H7 (cell line): ENCODE data around the gene LAMC1. TPM values are rescaled to one million over a fixed set of nuclear protein-coding genes. Genes with fewer than 3 reads are reported as not detected.
"Not testable (repeated sequence)": the region's sequence is repeated elsewhere in the genome, so short reads cannot be mapped to it uniquely, and the experiment has no call there.

ENCODE experiments used
- DNase-seq: peaks from one replicate; pipeline ENCODE4 v3.0.0; 2012
- H3K27me3 ChIP-seq: 2 replicates; pipeline ENCODE4 v1.6.0; 2011; ENCODE audit warnings: mild to moderate bottlenecking, low read length; ENCODE audit not compliant: control insufficient read depth, insufficient read depth
- H3K36me3 ChIP-seq: replicated peaks from 2 replicates; pipeline ENCODE4 v1.5.1; 2011; ENCODE audit warnings: low read length; ENCODE audit not compliant: control insufficient read depth, insufficient read depth
- H3K4me3 ChIP-seq: 2 replicates; pipeline ENCODE4 v1.5.1; 2011; ENCODE audit warnings: low read depth, mild to moderate bottlenecking, control low read depth, low read length, moderate library complexity; ENCODE audit not compliant: insufficient read depth
- total RNA-seq: library from RNA; depleted of rRNA; stranded (reverse); fragments of >200 nt; shearing (Covaris generic); gene quantifications from 2 replicates; pipeline ENCODE4 v1.2.3, GENCODE V29; 2014

LAMC1 gene
- total RNA-seq, 1 experiment from 2014 or later: 116 TPM

- Histone ChIP-seq H3K4me3 (no peak overlapping the region), H3K27me3 (no peaks in the 10 kb centered on the region), H3K36me3 (no peaks in the 10 kb centered on the region)
- DNase-seq: no peak
Measured at GRCh38 chr1:183043872-183044854, 20.9 kb downstream of the LAMC1 start.

- Histone ChIP-seq H3K4me3 (no peak overlapping the region), H3K36me3 (no peaks in the 10 kb centered on the region), H3K27me3 (no peaks in the 10 kb centered on the region)
- DNase-seq: no peak
Measured at GRCh38 chr1:183044893-183045649, 21.9 kb downstream of the LAMC1 start.

- no peak overlapping the region for H3K4me3 ChIP-seq
- no peaks in the 10 kb centered on the region for H3K36me3 ChIP-seq
- no peak for DNase-seq
- H3K27me3 ChIP-seq: no peaks in the 10 kb centered on the region
Measured at GRCh38 chr1:183048087-183049085, 25.2 kb downstream of the LAMC1 start.

GRCh38 chr1:183051546-183051945 lies 28.3 kb downstream of the LAMC1 start:
- DNase-seq: no peak
- Histone ChIP-seq H3K36me3 (no peaks in the 10 kb centered on the region), H3K27me3 (no peaks in the 10 kb centered on the region), H3K4me3 (no peak overlapping the region)

- Histone ChIP-seq H3K27me3 (no peaks in the 10 kb centered on the region), H3K36me3 (no peaks in the 10 kb centered on the region), H3K4me3 (no peak overlapping the region)
- no peak for DNase-seq
Measured at GRCh38 chr1:183052861-183053260, 29.6 kb downstream of the LAMC1 start.

- no peak for DNase-seq
- H3K36me3 ChIP-seq: no peaks in the 10 kb centered on the region
- no peaks in the 10 kb centered on the region for H3K27me3 ChIP-seq
- H3K4me3 ChIP-seq: no peak overlapping the region
Measured at GRCh38 chr1:183058851-183059502, 35.8 kb downstream of the LAMC1 start.

- Histone ChIP-seq H3K36me3 (no peaks in the 10 kb centered on the region), H3K4me3 (no peak overlapping the region), H3K27me3 (no peaks in the 10 kb centered on the region)
- DNase-seq: no peak
Measured at GRCh38 chr1:183061194-183061593, 38.0 kb downstream of the LAMC1 start.

GRCh38 chr1:183063349-183063748 lies 40.1 kb downstream of the LAMC1 start:
- no peak for DNase-seq
- Histone ChIP-seq H3K27me3 (no peaks in the 10 kb centered on the region), H3K4me3 (no peak overlapping the region), H3K36me3 (no peaks in the 10 kb centered on the region)

GRCh38 chr1:183065168-183065706 lies 42.0 kb downstream of the LAMC1 start:
- Histone ChIP-seq H3K27me3 (no peaks in the 10 kb centered on the region), H3K36me3 (no peaks in the 10 kb centered on the region), H3K4me3 (no peak overlapping the region)
- DNase-seq: no peak

- DNase-seq, H3K36me3 ChIP-seq, H3K4me3 ChIP-seq, H3K27me3 ChIP-seq: not testable (repeated sequence)
Measured at GRCh38 chr1:183066432-183066831, 43.2 kb downstream of the LAMC1 start.

GRCh38 chr1:183069562-183070216 lies 46.5 kb downstream of the LAMC1 start:
- DNase-seq: no peak
- Histone ChIP-seq H3K36me3 (no peaks in the 10 kb centered on the region), H3K4me3 (no peak overlapping the region), H3K27me3 (no peaks in the 10 kb centered on the region)

- no peak overlapping the region for H3K4me3 ChIP-seq
- H3K27me3 ChIP-seq: no peaks in the 10 kb centered on the region
- no peak for DNase-seq
- no peaks in the 10 kb centered on the region for H3K36me3 ChIP-seq
Measured at GRCh38 chr1:183070234-183070922, 47.2 kb downstream of the LAMC1 start.
